Measurements from ENCODE around the gene FSTL4.

The FSTL4 gene

GRCh38 chr5:133366438-133366837, 245.9 kb downstream of the FSTL4 start:
- DNase-seq (ENCODE audit: low spot score): no peak

GRCh38 chr5:133365738-133366137, 246.6 kb downstream of the FSTL4 start:
- DNase-seq (ENCODE audit: low spot score): no peak

- no peak for DNase-seq (ENCODE audit: low spot score)
Observed at GRCh38 chr5:133364936-133365707, 247.2 kb downstream of the FSTL4 start.

GRCh38 chr5:133363807-133364587, 248.3 kb downstream of the FSTL4 start:
- no peak for DNase-seq (ENCODE audit: low spot score)

GRCh38 chr5:133362438-133362837, 249.9 kb downstream of the FSTL4 start:
- no peak for DNase-seq (ENCODE audit: low spot score)

- no peak for DNase-seq (ENCODE audit: low spot score)
Observed at GRCh38 chr5:133361922-133362321, 250.4 kb downstream of the FSTL4 start.

- no peak for DNase-seq (ENCODE audit: low spot score)
Observed at GRCh38 chr5:133360693-133361472, 251.5 kb downstream of the FSTL4 start.

- no peak for DNase-seq (ENCODE audit: low spot score)
Observed at GRCh38 chr5:133359861-133360260, 252.5 kb downstream of the FSTL4 start.

- no peak for DNase-seq (ENCODE audit: low spot score)
Observed at GRCh38 chr5:133358271-133358670, 254.1 kb downstream of the FSTL4 start.

- DNase-seq (ENCODE audit: low spot score): no peak
Observed at GRCh38 chr5:133357758-133358157, 254.6 kb downstream of the FSTL4 start.

- DNase-seq (ENCODE audit: low spot score): no peak
Observed at GRCh38 chr5:133356984-133357421, 255.3 kb downstream of the FSTL4 start.

- no peak for DNase-seq (ENCODE audit: low spot score)
Observed at GRCh38 chr5:133356396-133356983, 255.9 kb downstream of the FSTL4 start.

GRCh38 chr5:133354323-133355185, 257.8 kb downstream of the FSTL4 start:
- no peak for DNase-seq (ENCODE audit: low spot score)

GRCh38 chr5:133353741-133354140, 258.6 kb downstream of the FSTL4 start:
- no peak for DNase-seq (ENCODE audit: low spot score)

GRCh38 chr5:133348406-133348805, 263.9 kb downstream of the FSTL4 start:
- no peak for DNase-seq (ENCODE audit: low spot score)

- no peak for DNase-seq (ENCODE audit: low spot score)
Observed at GRCh38 chr5:133347039-133347438, 265.3 kb downstream of the FSTL4 start.

GRCh38 chr5:133344266-133344665, 268.1 kb downstream of the FSTL4 start:
- no peak for DNase-seq (ENCODE audit: low spot score)

- DNase-seq (ENCODE audit: low spot score): no peak
Observed at GRCh38 chr5:133343196-133343595, 269.1 kb downstream of the FSTL4 start.

GRCh38 chr5:133341915-133342710, 270.2 kb downstream of the FSTL4 start:
- no peak for DNase-seq (ENCODE audit: low spot score)

- no peak for DNase-seq (ENCODE audit: low spot score)
Observed at GRCh38 chr5:133341296-133341695, 271.0 kb downstream of the FSTL4 start.
